ENCODE results near the gene SCFD1.
A peak's percentile ranks its signal among the peaks of the same experiment; 100 is the strongest.
"Not testable (repeated sequence)": the region's sequence is repeated elsewhere in the genome, so short reads cannot be mapped to it uniquely, and the experiment has no call there.

SCFD1 gene

DNA sequence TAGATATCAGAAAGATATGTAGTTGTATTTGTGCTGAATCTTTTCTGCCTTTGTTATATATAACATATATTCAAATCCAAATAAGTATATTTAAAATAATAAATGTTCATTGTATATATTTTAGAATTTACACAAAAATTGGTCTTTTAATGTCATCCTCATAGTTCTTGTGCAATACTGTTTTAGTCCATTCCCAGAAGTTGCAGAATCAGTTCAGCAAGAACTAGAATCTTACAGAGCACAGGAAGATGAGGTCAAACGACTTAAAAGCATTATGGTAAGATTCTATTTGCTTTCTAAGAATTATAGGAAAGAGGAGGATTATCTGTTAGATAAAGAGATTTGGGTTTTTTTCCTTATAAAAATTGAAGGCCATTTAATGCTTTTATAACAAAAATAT, 51.0 kb downstream of the SCFD1 start:
- Histone ChIP-seq H3K4me1 (ENCODE audit: control insufficient read depth, insufficient read depth, low read length, poor library complexity, severe bottlenecking) (no peaks in the 10 kb centered on the region), H3K36me3 (ENCODE audit: control insufficient read depth, insufficient read depth, low read length) (peaks cover 27% of the 10 kb centered on the region), H3K9me3 (ENCODE audit: control insufficient read depth, low read length) (no peaks in the 10 kb centered on the region), H3K27ac (ENCODE audit: low read depth, low read length, severe bottlenecking) (no peak overlapping the region), H3K4me3 (ENCODE audit: extremely low read depth, insufficient read depth, low read length, poor library complexity, severe bottlenecking) (no peak overlapping the region)
- WGBS, 2 experiments (ENCODE audit: insufficient coverage in 2 of 2) = no CpG with 5 or more reads among the region's 1 CpG

DNA sequence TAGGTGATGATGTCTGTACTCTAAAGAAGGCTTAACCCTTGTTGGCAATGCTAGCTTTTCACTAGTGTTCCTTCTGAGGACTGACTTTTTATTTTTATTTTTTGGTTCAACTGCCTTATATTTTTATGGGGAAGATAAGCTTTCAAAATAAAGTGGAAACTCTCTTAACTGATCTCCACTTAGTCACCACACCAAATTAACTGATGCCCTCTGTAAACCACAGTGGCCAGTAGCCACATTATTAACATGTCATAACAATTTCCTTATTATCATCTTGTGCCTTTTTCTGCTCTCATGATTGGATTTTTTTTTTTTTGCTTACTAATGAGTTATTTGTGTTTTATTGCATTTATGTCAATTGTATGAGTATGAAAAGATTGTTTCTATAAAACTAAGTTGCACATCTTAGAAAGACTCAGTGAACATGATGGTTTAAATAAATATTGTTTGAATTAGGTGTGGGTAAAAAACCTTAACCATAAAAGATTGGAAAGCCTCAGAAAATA, 56.9 kb downstream of the SCFD1 start:
- H3K9me3 ChIP-seq (ENCODE audit: control insufficient read depth, low read length) = peaks cover 6% of the 10 kb centered on the region
- H3K27ac ChIP-seq (ENCODE audit: low read depth, low read length, severe bottlenecking) = no peak overlapping the region
- no peaks in the 10 kb centered on the region for H3K4me1 ChIP-seq (ENCODE audit: control insufficient read depth, insufficient read depth, low read length, poor library complexity, severe bottlenecking)
- H3K4me3 ChIP-seq (ENCODE audit: extremely low read depth, insufficient read depth, low read length, poor library complexity, severe bottlenecking) = no peak overlapping the region
- peaks cover 44% of the 10 kb centered on the region for H3K36me3 ChIP-seq (ENCODE audit: control insufficient read depth, insufficient read depth, low read length)

DNA sequence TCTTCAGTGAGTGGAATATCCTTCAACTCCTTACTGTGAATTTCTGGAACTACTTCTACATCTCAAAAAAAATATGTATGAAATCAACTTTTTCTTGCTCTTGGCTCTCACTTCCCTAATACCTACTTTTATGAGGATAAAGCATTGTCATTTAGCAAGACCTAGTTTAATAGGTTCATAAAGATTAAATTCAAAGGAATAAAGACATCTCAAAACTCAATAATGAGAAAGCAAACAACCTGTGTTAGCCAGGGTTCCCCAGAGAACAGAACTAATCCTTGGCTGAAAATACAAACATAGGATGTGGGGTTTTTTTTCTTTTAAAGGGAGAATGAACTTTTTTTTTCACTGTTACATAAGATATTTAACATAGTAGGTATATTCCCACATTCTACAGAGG, 57.9 kb downstream of the SCFD1 start:
- Histone ChIP-seq H3K4me3 (ENCODE audit: extremely low read depth, insufficient read depth, low read length, poor library complexity, severe bottlenecking) (no peak overlapping the region), H3K36me3 (ENCODE audit: control insufficient read depth, insufficient read depth, low read length) (peaks cover 47% of the 10 kb centered on the region), H3K4me1 (ENCODE audit: control insufficient read depth, insufficient read depth, low read length, poor library complexity, severe bottlenecking) (no peaks in the 10 kb centered on the region), H3K9me3 (ENCODE audit: control insufficient read depth, low read length) (peaks cover 6% of the 10 kb centered on the region), H3K27ac (ENCODE audit: low read depth, low read length, severe bottlenecking) (no peak overlapping the region)

DNA sequence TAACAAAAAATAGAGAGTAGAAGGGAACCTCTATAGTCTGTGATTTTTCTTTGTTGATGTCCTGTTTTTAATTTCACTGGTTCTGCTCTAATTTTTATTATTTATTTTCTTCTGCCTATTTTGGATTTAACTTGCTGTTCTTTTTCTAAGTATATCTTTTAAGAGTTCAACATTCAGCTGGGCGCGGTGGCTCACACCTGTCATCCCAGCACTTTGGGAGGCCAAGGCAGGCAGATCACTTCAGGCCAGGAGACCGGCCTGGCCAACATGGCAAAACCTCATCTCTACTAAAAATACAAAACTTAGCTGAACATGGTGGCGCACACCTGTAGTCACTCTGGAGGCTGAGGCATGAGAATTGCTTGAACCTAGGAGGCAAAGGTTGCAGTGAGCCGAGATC, 58.7 kb downstream of the SCFD1 start:
- H3K4me3 ChIP-seq (ENCODE audit: extremely low read depth, insufficient read depth, low read length, poor library complexity, severe bottlenecking); H3K27ac ChIP-seq (ENCODE audit: low read depth, low read length, severe bottlenecking); H3K4me1 ChIP-seq (ENCODE audit: control insufficient read depth, insufficient read depth, low read length, poor library complexity, severe bottlenecking); H3K9me3 ChIP-seq (ENCODE audit: control insufficient read depth, low read length): not testable (repeated sequence)
- H3K36me3 ChIP-seq (ENCODE audit: control insufficient read depth, insufficient read depth, low read length) = peaks cover 47% of the 10 kb centered on the region
- 100% methylated on average over 2 of the region's 5 CpGs for WGBS, 2 experiments (ENCODE audit: insufficient coverage in 2 of 2)

DNA sequence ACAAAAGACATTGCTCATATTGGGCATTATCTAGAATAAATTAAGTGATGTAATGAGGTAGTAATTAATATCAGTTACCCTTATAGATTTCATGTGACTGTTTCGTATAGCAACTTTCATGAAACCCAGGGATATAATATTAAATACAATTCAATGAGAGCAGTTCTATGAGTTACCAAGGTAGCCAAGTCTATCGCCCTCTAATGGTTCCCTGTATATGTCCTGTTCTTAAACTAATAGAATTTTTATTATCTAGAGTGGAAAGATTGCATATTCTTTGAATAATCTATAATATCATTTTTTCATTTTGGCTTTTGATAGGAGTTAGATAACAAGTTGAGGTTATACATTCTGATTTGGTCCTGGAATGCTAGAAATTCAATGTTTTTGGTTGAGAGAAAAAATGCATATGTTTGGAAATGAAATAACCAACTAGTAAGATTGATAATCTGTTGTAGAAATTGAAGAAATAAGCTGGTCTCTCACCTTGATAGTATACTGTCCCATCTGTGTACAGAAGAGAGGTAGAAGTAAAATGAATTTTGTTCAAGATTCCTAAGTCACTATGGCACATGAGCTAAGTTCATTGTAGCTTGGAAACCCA, 59.7 kb downstream of the SCFD1 start:
- no peak overlapping the region for H3K4me3 ChIP-seq (ENCODE audit: extremely low read depth, insufficient read depth, low read length, poor library complexity, severe bottlenecking)
- no CpG with 5 or more reads among the region's 2 CpGs for WGBS, 2 experiments (ENCODE audit: insufficient coverage in 2 of 2)
- H3K4me1 ChIP-seq (ENCODE audit: control insufficient read depth, insufficient read depth, low read length, poor library complexity, severe bottlenecking) = no peaks in the 10 kb centered on the region
- H3K27ac ChIP-seq (ENCODE audit: low read depth, low read length, severe bottlenecking) = no peak overlapping the region
- peaks cover 6% of the 10 kb centered on the region for H3K9me3 ChIP-seq (ENCODE audit: control insufficient read depth, low read length)
- H3K36me3 ChIP-seq (ENCODE audit: control insufficient read depth, insufficient read depth, low read length) = peaks cover 42% of the 10 kb centered on the region

DNA sequence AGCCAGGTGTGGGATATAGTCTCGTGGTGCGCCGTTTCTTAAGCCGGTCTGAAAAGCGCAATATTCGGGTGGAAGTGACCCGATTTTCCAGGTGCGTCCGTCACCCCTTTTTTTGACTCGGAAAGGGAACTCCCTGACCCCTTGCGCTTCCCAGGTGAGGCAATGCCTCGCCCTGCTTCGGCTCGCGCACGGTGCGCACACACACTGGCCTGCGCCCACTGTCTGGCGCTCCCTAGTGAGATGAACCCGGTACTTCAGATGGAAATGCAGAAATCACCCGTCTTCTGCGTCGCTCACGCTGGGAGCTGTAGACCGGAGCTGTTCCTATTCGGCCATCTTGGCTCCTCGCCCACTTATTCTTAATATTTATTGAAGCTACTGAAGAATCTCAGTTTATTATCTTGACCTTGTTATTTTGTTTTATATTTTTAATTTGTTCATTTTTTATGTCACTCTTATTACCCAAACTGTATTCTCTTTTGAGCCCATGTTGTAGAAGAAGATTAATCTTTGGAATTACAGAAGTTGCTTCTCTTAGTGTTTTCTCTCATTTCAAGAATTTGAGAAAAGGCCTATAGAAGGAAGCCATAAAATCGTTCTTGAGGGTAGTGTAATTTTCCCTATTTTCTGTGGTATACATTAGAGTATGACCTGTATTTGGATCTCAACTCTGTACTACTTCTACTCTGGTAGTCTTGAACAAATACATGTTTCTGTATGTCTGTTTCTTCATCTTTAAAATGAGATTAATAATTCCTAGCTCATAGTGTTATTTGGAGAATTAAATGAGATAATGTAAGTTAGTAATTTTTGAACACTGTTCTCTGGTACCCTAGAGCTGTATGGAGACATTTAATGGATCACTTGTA, 68.6 kb downstream of the SCFD1 start:
- Histone ChIP-seq H3K36me3 (ENCODE audit: control insufficient read depth, insufficient read depth, low read length) (peaks cover 12% of the 10 kb centered on the region), H3K4me3 (ENCODE audit: extremely low read depth, insufficient read depth, low read length, poor library complexity, severe bottlenecking) (peak overlapping the region; percentile 16), H3K27ac (ENCODE audit: low read depth, low read length, severe bottlenecking) (peak overlapping the region; percentile 79)
- 60 to 71% methylated on average over 2 to 6 of the region's 28 CpGs for WGBS, 2 experiments (ENCODE audit: insufficient coverage in 2 of 2)
- not testable (repeated sequence) for H3K9me3 ChIP-seq (ENCODE audit: control insufficient read depth, low read length); H3K4me1 ChIP-seq (ENCODE audit: control insufficient read depth, insufficient read depth, low read length, poor library complexity, severe bottlenecking)

DNA sequence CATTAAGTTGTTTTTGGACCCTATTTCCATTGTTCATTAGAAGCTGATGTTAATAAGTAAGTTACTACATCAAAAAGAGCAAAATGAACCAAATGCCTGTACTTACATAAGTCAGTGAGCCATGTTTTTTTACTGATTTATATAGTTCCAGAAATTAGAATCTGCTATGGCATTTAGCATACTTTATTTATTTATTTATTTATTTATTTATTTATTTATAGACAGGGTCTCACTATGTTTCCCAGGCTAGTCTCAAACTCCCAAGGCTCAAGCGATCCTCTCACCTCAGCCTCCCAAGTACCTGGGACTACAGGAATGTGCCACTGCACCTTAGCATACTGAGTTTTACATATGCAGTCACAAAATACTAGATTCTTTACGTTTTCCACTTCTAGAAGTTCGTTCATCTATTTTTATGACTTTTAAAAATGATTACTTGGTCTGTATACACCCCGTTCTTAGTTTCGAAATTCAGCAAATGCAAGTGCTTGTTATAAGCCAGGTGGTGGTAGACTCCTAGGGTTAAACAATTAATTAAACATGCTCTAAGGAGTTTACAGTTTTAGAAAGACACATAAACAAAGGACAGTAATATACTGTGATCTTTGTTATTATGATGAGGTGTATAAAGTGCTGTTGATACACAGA, 69.8 kb downstream of the SCFD1 start:
- Histone ChIP-seq H3K4me3 (ENCODE audit: extremely low read depth, insufficient read depth, low read length, poor library complexity, severe bottlenecking) (no peak overlapping the region), H3K9me3 (ENCODE audit: control insufficient read depth, low read length) (no peaks in the 10 kb centered on the region), H3K4me1 (ENCODE audit: control insufficient read depth, insufficient read depth, low read length, poor library complexity, severe bottlenecking) (no peaks in the 10 kb centered on the region), H3K27ac (ENCODE audit: low read depth, low read length, severe bottlenecking) (no peak overlapping the region), H3K36me3 (ENCODE audit: control insufficient read depth, insufficient read depth, low read length) (peaks cover 19% of the 10 kb centered on the region)
- 94 to 100% methylated on average over 1 to 4 of the region's 5 CpGs for WGBS, 2 experiments (ENCODE audit: insufficient coverage in 2 of 2)

DNA sequence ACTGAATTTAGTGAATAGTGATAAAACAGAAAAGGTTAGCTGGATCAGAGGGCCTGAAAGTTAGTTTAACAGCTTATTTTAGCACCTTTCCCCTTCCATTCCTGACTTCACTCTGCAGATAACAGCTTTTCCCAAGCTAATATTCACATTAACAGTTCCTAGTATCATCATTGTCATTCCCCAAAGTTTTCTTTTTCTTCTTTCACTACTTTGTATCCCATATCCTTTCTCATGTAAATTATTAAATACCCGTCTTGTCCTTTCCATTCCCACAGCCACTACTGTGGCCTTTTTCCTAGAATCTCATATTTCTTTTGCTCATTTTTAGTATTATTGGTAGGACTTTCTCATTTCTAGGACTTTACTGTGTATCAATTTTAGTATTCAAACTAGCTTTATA, 70.5 kb downstream of the SCFD1 start:
- 100% methylated on average over 1 of the region's 1 CpG; no CpG with 5 or more reads in 1 of the 2 experiments for WGBS, 2 experiments (ENCODE audit: insufficient coverage in 2 of 2)
- Histone ChIP-seq H3K4me1 (ENCODE audit: control insufficient read depth, insufficient read depth, low read length, poor library complexity, severe bottlenecking) (no peaks in the 10 kb centered on the region), H3K9me3 (ENCODE audit: control insufficient read depth, low read length) (no peaks in the 10 kb centered on the region), H3K4me3 (ENCODE audit: extremely low read depth, insufficient read depth, low read length, poor library complexity, severe bottlenecking) (no peak overlapping the region), H3K27ac (ENCODE audit: low read depth, low read length, severe bottlenecking) (no peak overlapping the region), H3K36me3 (ENCODE audit: control insufficient read depth, insufficient read depth, low read length) (peaks cover 27% of the 10 kb centered on the region)

DNA sequence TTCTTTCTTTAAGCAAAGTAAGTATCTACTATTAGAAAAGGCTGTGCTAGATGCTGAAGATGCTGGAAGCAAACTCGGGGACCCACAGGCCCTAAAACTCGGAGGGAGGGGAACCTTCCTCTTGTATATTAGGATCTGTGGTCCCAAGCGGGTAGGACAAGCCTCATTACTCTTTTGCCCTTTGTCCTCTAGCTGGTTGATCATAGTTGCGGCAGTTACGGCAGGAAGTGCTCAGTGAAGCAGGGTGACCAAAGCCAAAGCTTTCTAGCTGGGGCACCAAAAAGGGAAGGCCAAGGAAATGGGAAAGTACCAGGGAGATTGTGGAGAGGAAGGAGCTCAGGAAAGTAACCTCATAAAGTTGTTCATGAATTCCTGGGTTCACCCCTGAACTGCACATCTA, 76.3 kb downstream of the SCFD1 start:
- WGBS, 2 experiments (ENCODE audit: insufficient coverage in 2 of 2) = 91 to 94% methylated on average over 5 of the region's 5 CpGs

DNA sequence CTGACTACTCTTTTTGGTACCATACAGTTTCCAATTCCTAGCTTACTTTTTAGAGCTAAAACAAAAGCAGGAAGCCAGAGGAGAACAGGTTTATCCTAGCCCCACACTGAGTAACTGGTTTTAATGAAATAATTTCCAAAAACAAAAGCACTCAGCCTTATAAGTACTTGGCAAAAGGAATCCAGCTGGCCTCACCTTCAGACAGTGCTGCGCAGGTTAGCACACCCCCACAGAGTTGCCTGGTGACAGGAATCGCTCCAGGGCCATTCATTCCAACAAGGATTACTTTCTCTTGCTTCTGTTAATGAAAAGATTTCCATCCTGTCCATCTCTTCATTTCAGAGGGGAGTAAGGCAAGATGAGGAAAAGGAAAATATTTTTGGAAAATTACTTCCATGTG, 84.6 kb downstream of the SCFD1 start:
- peaks cover 23% of the 10 kb centered on the region for H3K36me3 ChIP-seq (ENCODE audit: control insufficient read depth, insufficient read depth, low read length)
- H3K9me3 ChIP-seq (ENCODE audit: control insufficient read depth, low read length) = no peaks in the 10 kb centered on the region
- no peak overlapping the region for H3K27ac ChIP-seq (ENCODE audit: low read depth, low read length, severe bottlenecking)
- no peaks in the 10 kb centered on the region for H3K4me1 ChIP-seq (ENCODE audit: control insufficient read depth, insufficient read depth, low read length, poor library complexity, severe bottlenecking)
- WGBS, 2 experiments (ENCODE audit: insufficient coverage in 2 of 2) = 94 to 100% methylated on average over 2 of the region's 2 CpGs
- H3K4me3 ChIP-seq (ENCODE audit: extremely low read depth, insufficient read depth, low read length, poor library complexity, severe bottlenecking) = no peak overlapping the region

More for the DNA sequence above, 76.3 kb downstream of the SCFD1 start:
- Histone ChIP-seq H3K4me1 (ENCODE audit: control insufficient read depth, insufficient read depth, low read length, poor library complexity, severe bottlenecking) (no peaks in the 10 kb centered on the region), H3K4me3 (ENCODE audit: extremely low read depth, insufficient read depth, low read length, poor library complexity, severe bottlenecking) (no peak overlapping the region), H3K36me3 (ENCODE audit: control insufficient read depth, insufficient read depth, low read length) (peaks cover 46% of the 10 kb centered on the region), H3K9me3 (ENCODE audit: control insufficient read depth, low read length) (no peaks in the 10 kb centered on the region), H3K27ac (ENCODE audit: low read depth, low read length, severe bottlenecking) (no peak overlapping the region)

DNA sequence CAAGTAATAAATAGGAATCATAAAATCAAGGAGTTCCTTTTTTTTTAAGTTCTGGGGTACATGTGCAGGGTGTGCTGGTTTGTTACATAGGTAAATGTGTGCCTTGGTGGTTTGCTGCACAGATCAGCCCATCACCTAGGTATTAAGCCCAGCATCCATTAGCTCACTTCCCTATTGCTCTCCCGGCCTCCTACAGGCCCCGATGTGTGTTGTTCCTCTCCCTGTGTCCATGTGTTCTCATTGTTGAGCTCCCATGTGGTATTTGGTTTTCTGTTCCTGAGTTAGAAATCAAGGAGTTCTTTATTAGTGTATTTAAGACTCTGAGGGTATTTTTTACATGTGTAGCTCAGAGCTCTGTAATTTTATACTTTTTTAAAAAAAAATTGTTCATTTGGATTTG, 86.0 kb downstream of the SCFD1 start:
- no CpG with 5 or more reads among the region's 2 CpGs for WGBS, 2 experiments (ENCODE audit: insufficient coverage in 2 of 2)
- H3K27ac ChIP-seq (ENCODE audit: low read depth, low read length, severe bottlenecking) = no peak overlapping the region
- no peak overlapping the region for H3K4me3 ChIP-seq (ENCODE audit: extremely low read depth, insufficient read depth, low read length, poor library complexity, severe bottlenecking)
- peaks cover 18% of the 10 kb centered on the region for H3K36me3 ChIP-seq (ENCODE audit: control insufficient read depth, insufficient read depth, low read length)
- H3K9me3 ChIP-seq (ENCODE audit: control insufficient read depth, low read length) = no peaks in the 10 kb centered on the region
- H3K4me1 ChIP-seq (ENCODE audit: control insufficient read depth, insufficient read depth, low read length, poor library complexity, severe bottlenecking) = no peaks in the 10 kb centered on the region
